BJ (cell line): ENCODE data around the gene TGFA. TPM values are rescaled to one million over a fixed set of nuclear protein-coding genes. Genes with fewer than 3 reads are reported as not detected.

ENCODE experiments used
- CTCF ChIA-PET: fragments of 350-600 bp; formaldehyde crosslinking; extraction: SDS; loops from one replicate; lab custom pipeline; 2021; ENCODE audit warnings: antibody characterized with exemption, inconsistent platforms; lab: Yijun Ruan, JAX
- POLR2A ChIA-PET: fragments of 300-600 bp; sonication (Branson Sonifier 250); formaldehyde crosslinking; extraction: SDS; loops from one replicate; lab custom pipeline; 2021; ENCODE audit warnings: antibody characterized with exemption; lab: Charles Lee
- DNase-seq: peaks from one replicate; pipeline ENCODE4 v3.0.0-alpha.2; 2011; ENCODE audit warnings: low read depth
- H3K27me3 ChIP-seq: 2 replicates; pipeline ENCODE4 v1.6.0; 2011; ENCODE audit warnings: low read length; ENCODE audit not compliant: control insufficient read depth, insufficient read depth
- H3K36me3 ChIP-seq: 2 replicates; pipeline ENCODE4 v1.5.1; 2011; ENCODE audit warnings: low read length; ENCODE audit not compliant: control insufficient read depth, insufficient read depth
- H3K4me3 ChIP-seq: 2 replicates; pipeline ENCODE4 v1.5.1; 2011; ENCODE audit warnings: low read depth, mild to moderate bottlenecking, control low read depth, low read length
- CTCF ChIP-seq: IDR thresholded peaks from 2 replicates; pipeline ENCODE4 v1.5.1; 2011; ENCODE audit warnings: low read depth, mild to moderate bottlenecking, control low read depth, inconsistent platforms, low read length, moderate library complexity; ENCODE audit not compliant: insufficient read depth
- polyA plus RNA-seq: library from polyadenylated mRNA; depleted of rRNA; stranded (reverse); fragments of >200 nt; gene quantifications from 2 replicates; pipeline ENCODE4 v1.2.3, GENCODE V29; 2011

The TGFA gene
- polyA plus RNA-seq, 1 experiment = 0.13 TPM

GRCh38 chr2:70435138-70435537 lies 118.5 kb downstream of the TGFA start:
- DNase-seq = no peak
- no peaks in the 10 kb centered on the region for H3K27me3 ChIP-seq
- H3K4me3 ChIP-seq = no peak overlapping the region
- ChIA-PET CTCF (no interaction called here), POLR2A (no interaction called here)
- no peak for TF ChIP-seq CTCF
- no peaks in the 10 kb centered on the region for H3K36me3 ChIP-seq

- no peak for TF ChIP-seq CTCF
- no peak for DNase-seq
- H3K36me3 ChIP-seq = no peaks in the 10 kb centered on the region
- H3K27me3 ChIP-seq = no peaks in the 10 kb centered on the region
- ChIA-PET POLR2A (no interaction called here), CTCF (no interaction called here)
- H3K4me3 ChIP-seq = no peak overlapping the region
Measured at GRCh38 chr2:70433315-70433714, 120.3 kb downstream of the TGFA start.

- POLR2A ChIA-PET = no interaction called here
- H3K36me3 ChIP-seq = no peaks in the 10 kb centered on the region
- CTCF ChIA-PET = no interaction called here
- no peak for DNase-seq
- TF ChIP-seq CTCF = no peak
- no peaks in the 10 kb centered on the region for H3K27me3 ChIP-seq
- no peak overlapping the region for H3K4me3 ChIP-seq
Measured at GRCh38 chr2:70431716-70432347, 121.8 kb downstream of the TGFA start.

- DNase-seq = no peak
- Histone ChIP-seq H3K36me3 (no peaks in the 10 kb centered on the region), H3K4me3 (no peak overlapping the region), H3K27me3 (peaks cover 2% of the 10 kb centered on the region; the same call in 1 of the 2 replicates)
- POLR2A ChIA-PET = no interaction called here
- TF ChIP-seq CTCF = no peak
- CTCF ChIA-PET = no interaction called here
Measured at GRCh38 chr2:70426341-70426740, 127.3 kb downstream of the TGFA start.

GRCh38 chr2:70425682-70426301 lies 127.8 kb downstream of the TGFA start:
- DNase-seq = no peak
- CTCF ChIA-PET = no interaction called here
- TF ChIP-seq CTCF = no peak
- Histone ChIP-seq H3K27me3 (peaks cover 2% of the 10 kb centered on the region; the same call in 1 of the 2 replicates), H3K4me3 (no peak overlapping the region), H3K36me3 (no peaks in the 10 kb centered on the region)
- POLR2A ChIA-PET = no interaction called here
